Measurements from ENCODE around the gene GRID1. TPM values are rescaled to one million over a fixed set of nuclear protein-coding genes. Genes with fewer than 3 reads are reported as not detected.

Gene GRID1
- total RNA-seq, 1 donor, result not detected

GRCh38 chr10:86091216-86091615, 275.4 kb downstream of the GRID1 start:
- DNase-seq (ENCODE audit: low read depth), result no peak
- TF ChIP-seq CTCF (IDR thresholded peaks at IDR 0.05; ENCODE audit: insufficient read depth, low read depth, low read length), result no peak
- no peak overlapping the region for H3K4me3 ChIP-seq (ENCODE audit: low read depth, low read length)

GRCh38 chr10:86090807-86091206, 275.8 kb downstream of the GRID1 start:
- DNase-seq (ENCODE audit: low read depth), result no peak
- no peak overlapping the region for H3K4me3 ChIP-seq (ENCODE audit: low read depth, low read length)

GRCh38 chr10:86087716-86088115, 278.9 kb downstream of the GRID1 start:
- no peak for DNase-seq (ENCODE audit: low read depth)
- no peak overlapping the region for H3K4me3 ChIP-seq (ENCODE audit: low read depth, low read length)
- TF ChIP-seq CTCF (IDR thresholded peaks at IDR 0.05; ENCODE audit: insufficient read depth, low read depth, low read length), result no peak

More at GRCh38 chr10:86090807-86091206, 275.8 kb downstream of the GRID1 start:
- no peak for TF ChIP-seq CTCF (IDR thresholded peaks at IDR 0.05; ENCODE audit: insufficient read depth, low read depth, low read length)

DNA sequence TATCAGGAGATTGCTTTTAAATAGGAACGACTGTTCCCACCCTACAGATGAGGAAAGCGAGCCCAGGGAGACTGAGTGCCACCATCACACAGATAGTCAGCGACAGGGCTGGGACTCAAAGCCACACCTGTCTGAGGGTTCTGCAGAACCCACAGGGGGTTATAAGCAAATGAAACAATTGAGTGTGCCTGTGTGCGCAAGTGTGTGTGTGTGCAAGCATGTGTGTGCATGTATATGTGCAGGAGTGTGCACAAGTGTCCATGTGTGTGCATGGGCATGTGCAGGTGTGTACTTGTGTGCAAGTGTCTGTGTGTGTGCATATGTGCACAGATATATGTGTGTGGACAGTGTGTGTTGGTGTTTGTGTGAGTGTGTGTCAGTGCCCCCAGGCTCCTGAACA, 280.2 kb downstream of the GRID1 start:
- H3K4me3 ChIP-seq (ENCODE audit: low read depth, low read length), result no peak overlapping the region
- TF ChIP-seq CTCF (IDR thresholded peaks at IDR 0.05; ENCODE audit: insufficient read depth, low read depth, low read length), result no peak
- DNase-seq (ENCODE audit: low read depth), result no peak

- TF ChIP-seq CTCF (IDR thresholded peaks at IDR 0.05; ENCODE audit: insufficient read depth, low read depth, low read length), result no peak
- DNase-seq (ENCODE audit: low read depth), result no peak
- no peak overlapping the region for H3K4me3 ChIP-seq (ENCODE audit: low read depth, low read length)
Observed at GRCh38 chr10:86085686-86086085, 280.9 kb downstream of the GRID1 start.

DNA sequence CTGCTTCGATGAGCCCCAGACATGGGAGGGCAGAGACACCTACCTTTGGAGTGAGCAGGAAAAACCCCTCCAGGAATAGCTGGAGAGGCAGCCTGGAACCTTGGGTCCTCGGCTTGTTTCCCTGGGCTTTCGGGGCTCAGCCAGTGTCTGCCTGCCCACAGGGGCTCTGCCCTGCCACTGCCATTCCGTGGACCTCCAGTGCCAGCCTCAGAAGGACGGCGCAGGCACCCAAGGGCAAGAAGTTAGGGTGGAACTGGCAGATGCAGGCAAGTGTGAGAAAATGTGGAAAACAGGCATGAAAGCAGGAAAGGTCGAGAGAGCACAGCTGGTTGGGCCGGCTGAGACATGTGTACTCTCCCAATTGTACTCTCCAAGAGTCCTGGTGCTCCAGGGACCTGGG, 281.5 kb downstream of the GRID1 start:
- DNase-seq (ENCODE audit: low read depth), result no peak
- no peak for TF ChIP-seq CTCF (IDR thresholded peaks at IDR 0.05; ENCODE audit: insufficient read depth, low read depth, low read length)
- no peak overlapping the region for H3K4me3 ChIP-seq (ENCODE audit: low read depth, low read length)

GRCh38 chr10:86084585-86084984, 282.0 kb downstream of the GRID1 start:
- no peak for DNase-seq (ENCODE audit: low read depth)
- no peak for TF ChIP-seq CTCF (IDR thresholded peaks at IDR 0.05; ENCODE audit: insufficient read depth, low read depth, low read length)

More at GRCh38 chr10:86084585-86084984, 282.0 kb downstream of the GRID1 start:
- H3K4me3 ChIP-seq (ENCODE audit: low read depth, low read length), result no peak overlapping the region

Measured in fibroblast of villous mesenchyme (primary cell).